ENCODE data around the gene AFF3. TPM values are rescaled to one million over a fixed set of nuclear protein-coding genes. Genes with fewer than 3 reads are reported as not detected.

AFF3 gene
- total RNA-seq, 2 donors from 2014 or later, result 10.8 to 16.2 TPM

DNA sequence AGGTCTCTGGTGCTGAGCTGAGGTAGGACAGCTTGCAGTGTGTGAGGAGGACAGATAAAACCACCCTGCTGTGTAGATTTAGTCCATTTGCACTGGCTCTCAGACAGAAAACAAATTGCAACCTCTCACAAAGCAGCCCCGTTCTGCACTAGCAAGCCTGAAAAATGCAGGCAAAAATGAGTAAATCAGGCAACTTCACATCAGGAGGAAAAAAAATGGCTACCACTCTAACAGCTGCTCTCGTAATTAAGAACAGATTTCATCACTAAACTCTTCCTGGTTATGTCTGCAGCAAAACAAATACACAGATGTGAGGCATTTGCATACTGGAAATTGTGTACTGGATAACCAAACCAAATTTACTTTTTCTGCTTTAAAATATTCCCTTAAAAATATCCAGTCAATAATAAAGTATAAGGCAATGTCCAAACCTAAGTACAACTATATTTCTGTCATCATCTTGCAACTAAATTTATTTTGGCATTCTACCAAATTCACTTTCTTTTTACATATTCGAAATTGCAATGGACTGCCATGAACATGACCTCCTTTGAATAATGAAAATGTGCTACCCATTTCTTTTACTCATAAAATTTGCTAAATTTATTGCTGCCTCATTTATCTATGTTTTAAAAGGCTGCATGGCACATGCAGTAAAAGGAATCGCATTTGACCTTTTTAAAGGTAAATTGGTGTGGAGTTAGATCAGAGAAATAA is 157.4 kb downstream of the AFF3 start:
- Histone ChIP-seq H3K27me3 (no peaks in the 10 kb centered on the region), H3K36me3 (no peaks in the 10 kb centered on the region), H3K4me3 (no peak overlapping the region), H3K9me3 (no peaks in the 10 kb centered on the region), H3K27ac (no peak overlapping the region), H3K4me1 (peaks cover 0 to 9% of the 10 kb centered on the region in 2 donors)
- TF ChIP-seq, protein P1, sequence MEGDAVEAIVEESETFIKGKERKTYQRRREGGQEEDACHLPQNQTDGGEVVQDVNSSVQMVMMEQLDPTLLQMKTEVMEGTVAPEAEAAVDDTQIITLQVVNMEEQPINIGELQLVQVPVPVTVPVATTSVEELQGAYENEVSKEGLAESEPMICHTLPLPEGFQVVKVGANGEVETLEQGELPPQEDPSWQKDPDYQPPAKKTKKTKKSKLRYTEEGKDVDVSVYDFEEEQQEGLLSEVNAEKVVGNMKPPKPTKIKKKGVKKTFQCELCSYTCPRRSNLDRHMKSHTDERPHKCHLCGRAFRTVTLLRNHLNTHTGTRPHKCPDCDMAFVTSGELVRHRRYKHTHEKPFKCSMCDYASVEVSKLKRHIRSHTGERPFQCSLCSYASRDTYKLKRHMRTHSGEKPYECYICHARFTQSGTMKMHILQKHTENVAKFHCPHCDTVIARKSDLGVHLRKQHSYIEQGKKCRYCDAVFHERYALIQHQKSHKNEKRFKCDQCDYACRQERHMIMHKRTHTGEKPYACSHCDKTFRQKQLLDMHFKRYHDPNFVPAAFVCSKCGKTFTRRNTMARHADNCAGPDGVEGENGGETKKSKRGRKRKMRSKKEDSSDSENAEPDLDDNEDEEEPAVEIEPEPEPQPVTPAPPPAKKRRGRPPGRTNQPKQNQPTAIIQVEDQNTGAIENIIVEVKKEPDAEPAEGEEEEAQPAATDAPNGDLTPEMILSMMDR (IDR thresholded peaks at IDR 0.05), result no peak
- DNase-seq (ENCODE audit: low spot score), result no peak

DNA sequence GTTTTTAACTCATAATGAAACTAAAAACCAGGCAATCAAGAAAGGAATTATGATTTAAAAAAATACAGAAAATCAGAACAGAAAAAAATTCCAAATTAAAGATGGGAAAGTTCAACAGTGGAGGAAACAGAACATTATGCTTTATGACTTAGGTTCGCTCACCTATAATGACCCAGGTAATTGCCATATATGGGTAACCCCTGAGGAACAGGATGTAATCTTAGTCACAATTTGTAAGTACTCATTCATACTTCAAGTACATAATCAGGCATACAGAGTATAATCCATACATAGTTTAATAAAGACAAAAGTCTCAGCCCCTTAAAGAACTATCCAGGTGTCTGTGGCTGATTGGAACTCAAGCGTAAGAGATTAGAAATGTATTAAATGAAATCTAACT is 159.6 kb downstream of the AFF3 start:
- TF ChIP-seq, protein P1 (IDR thresholded peaks at IDR 0.05), result no peak
- H3K4me3 ChIP-seq, result no peak overlapping the region
- no peak overlapping the region for H3K27ac ChIP-seq
- no peaks in the 10 kb centered on the region for H3K4me1 ChIP-seq
- no peaks in the 10 kb centered on the region for H3K9me3 ChIP-seq
- no peak for DNase-seq (ENCODE audit: low spot score)
- H3K36me3 ChIP-seq, result no peaks in the 10 kb centered on the region
- no peaks in the 10 kb centered on the region for H3K27me3 ChIP-seq

DNA sequence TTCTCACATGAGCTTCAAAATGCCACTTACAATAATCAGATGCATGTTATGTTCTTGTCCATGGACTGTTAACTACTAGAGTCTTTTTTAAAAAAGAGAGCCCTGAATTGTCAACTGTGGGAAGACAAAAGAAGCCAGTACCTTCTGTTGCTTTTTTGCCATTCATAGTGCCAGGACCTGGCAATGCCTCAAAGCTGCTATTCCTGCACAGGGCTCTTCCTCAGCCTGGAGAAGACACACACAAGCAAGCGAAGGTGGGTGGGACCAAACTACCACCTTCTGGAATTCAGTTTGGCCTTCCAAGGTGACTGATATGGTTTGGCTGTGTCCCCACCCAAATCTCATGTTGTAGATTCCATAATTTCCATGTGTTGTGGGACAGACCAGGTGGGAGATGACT is 160.6 kb downstream of the AFF3 start:
- H3K9me3 ChIP-seq, result no peaks in the 10 kb centered on the region
- TF ChIP-seq, protein P1 (IDR thresholded peaks at IDR 0.05), result no peak
- H3K27me3 ChIP-seq, result no peaks in the 10 kb centered on the region
- H3K36me3 ChIP-seq, result no peaks in the 10 kb centered on the region
- H3K4me3 ChIP-seq, result no peak overlapping the region
- DNase-seq (ENCODE audit: low spot score), result no peak
- H3K27ac ChIP-seq, result no peak overlapping the region
- no peaks in the 10 kb centered on the region for H3K4me1 ChIP-seq

DNA sequence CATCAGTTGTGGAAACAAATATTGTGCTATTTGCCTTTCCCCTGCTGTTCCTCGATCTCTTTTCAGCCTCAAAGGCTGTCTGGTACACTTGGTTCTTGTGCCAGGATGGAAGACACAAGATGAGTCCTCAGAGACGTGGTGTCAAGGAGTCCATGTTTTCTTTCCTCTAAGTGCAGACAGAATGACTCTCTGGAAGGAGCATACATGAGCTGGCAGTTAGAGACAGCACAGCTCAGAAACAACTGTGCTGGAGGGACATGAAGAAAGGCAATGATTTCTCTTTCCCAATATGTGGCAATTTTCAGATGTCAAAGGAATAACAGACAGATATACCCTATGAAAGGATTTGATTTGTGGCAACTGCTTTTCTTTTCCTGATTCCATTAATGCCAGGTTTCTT is 162.2 kb downstream of the AFF3 start:
- Histone ChIP-seq H3K4me1 (no peaks in the 10 kb centered on the region), H3K27ac (no peak overlapping the region), H3K4me3 (no peak overlapping the region), H3K9me3 (no peaks in the 10 kb centered on the region), H3K27me3 (no peaks in the 10 kb centered on the region), H3K36me3 (no peaks in the 10 kb centered on the region)
- TF ChIP-seq, protein P1 (IDR thresholded peaks at IDR 0.05), result no peak
- DNase-seq (ENCODE audit: low spot score), result no peak

DNA sequence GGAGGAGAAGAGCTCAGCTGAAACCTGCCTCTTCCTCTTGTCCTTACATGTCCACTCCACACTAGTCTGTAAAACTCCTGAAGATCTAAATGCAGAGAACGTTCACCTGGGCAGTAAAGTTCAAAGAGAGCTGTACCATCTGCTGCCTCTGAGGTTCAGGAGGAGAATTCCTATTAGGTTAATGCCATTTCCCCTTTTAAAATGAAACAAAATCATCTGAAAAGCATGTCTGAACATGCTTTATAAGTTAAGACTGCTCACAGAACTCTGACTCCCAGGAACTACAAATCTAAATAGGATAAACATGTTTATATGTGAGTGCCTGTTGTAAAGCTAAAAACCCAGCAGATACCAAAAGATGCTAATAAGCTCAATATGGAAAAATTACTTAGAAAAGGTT is 164.4 kb downstream of the AFF3 start:
- Histone ChIP-seq H3K27me3 (no peaks in the 10 kb centered on the region), H3K4me1 (no peaks in the 10 kb centered on the region), H3K36me3 (no peaks in the 10 kb centered on the region), H3K27ac (no peak overlapping the region), H3K4me3 (no peak overlapping the region), H3K9me3 (no peaks in the 10 kb centered on the region)
- no peak for DNase-seq (ENCODE audit: low spot score)
- TF ChIP-seq, protein P1 (IDR thresholded peaks at IDR 0.05), result no peak

DNA sequence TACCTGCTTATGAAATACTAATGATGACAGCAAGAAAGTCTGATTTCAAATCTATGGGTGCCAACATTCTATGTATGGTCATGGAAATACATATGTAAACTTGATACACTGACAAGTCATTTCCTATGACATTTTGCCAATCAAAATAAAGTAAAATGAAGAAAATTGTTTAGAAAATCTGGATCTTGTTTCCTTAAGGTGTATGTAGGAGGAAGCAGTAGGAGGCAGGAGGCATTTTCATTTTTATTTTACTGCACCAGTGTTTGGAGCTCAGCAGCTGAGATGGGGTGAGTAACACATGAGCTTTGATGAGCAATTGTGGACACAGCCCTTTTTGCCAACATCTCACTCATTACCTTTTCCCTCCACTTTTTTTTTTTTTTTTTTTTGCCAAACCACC is 167.0 kb downstream of the AFF3 start:
- H3K9me3 ChIP-seq, result no peaks in the 10 kb centered on the region
- H3K27me3 ChIP-seq, result no peaks in the 10 kb centered on the region
- no peak for DNase-seq (ENCODE audit: low spot score)
- H3K4me3 ChIP-seq, result no peak overlapping the region
- H3K4me1 ChIP-seq, result peaks cover 0 to 2% of the 10 kb centered on the region in 2 donors
- no peaks in the 10 kb centered on the region for H3K36me3 ChIP-seq
- no peak overlapping the region for H3K27ac ChIP-seq
- TF ChIP-seq, protein P1 (IDR thresholded peaks at IDR 0.05), result no peak
